ENCODE results near the gene ZC3HAV1.
"Not testable (repeated sequence)": the region's sequence is repeated elsewhere in the genome, so short reads cannot be mapped to it uniquely, and the experiment has no call there.

The ZC3HAV1 gene

DNA sequence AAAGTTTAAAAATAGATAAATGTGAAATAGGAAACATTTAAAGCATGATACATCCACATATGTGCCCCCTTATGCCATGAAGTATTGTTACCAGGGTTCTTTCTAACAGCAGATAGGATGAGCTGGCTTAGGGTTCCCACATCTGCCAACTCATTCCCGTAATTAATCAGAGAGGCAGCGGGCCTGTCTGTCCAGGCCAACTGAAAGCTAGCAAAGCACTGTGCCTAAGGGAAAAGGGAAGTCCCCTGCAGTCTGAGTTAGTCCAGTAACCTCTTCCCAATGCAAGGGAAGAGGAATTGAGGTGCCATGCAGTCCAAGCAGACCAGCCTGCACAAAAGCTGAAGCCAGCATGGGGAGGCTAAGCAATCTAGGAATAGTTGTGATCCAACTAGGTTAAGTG is 55.4 kb downstream of the ZC3HAV1 start:
- no peak for DNase-seq (ENCODE audit: low read depth in 2 of 2)

DNA sequence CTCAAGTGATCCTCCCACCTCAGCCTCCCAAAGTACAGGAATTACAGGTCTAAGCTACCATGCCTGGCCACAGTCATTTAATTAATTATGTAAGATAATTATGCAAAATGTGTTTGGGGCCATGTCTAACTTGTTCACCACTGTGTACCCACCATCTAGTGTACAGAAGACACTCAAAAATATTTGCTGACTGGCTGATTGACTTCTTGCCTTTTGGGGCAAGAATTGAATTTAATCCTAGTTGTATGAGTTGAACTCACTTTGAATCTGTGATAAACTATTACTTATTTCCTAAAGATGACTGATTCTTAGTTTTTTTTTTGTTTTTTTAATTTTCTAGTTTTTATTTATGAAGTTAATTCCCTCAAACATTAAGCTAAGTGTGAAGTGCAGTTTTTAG is 57.9 kb downstream of the ZC3HAV1 start:
- DNase-seq (ENCODE audit: low read depth in 2 of 2), result no peak

DNA sequence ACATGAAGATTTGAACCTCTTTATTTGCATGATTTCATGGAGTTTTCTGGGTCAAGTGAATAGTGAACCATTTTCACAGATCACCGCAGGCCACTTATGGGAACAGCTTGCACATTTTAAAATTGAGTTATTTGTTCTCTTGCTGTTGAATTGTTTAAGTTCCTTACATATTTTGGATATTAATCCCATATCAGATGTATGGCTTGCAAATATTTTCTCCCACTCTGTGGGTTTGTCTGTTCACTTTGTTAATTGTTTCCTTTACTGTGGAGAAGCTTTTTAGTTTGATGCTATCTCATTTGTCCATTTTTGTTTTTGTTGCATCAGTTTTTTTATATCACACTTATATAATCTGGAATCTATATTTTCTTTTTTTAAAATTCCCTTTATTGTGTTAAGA is 59.6 kb downstream of the ZC3HAV1 start:
- peak; percentile 26 to 33 for DNase-seq (ENCODE audit: low read depth in 2 of 2)

DNA sequence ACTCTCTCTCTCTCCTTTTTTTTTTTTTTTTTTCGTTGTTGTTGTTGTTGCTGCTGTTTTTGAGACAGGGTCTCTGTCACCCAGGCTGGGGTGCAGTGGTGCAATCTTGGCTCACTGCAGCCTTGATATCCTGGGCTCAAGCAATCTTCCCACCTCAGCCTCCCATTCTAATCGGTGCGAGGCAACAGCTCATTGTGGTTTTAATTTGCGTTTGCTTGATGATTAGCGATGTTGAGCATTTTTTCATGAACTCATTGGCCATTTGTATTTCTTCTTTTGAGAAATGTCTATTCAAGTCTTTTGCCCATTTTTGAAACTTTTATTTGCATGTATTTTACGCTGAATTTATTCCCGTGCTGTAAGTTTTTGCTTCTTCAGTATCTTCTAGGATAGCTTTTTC is 60.4 kb downstream of the ZC3HAV1 start:
- DNase-seq (ENCODE audit: low read depth in 2 of 2), result no peak

DNA sequence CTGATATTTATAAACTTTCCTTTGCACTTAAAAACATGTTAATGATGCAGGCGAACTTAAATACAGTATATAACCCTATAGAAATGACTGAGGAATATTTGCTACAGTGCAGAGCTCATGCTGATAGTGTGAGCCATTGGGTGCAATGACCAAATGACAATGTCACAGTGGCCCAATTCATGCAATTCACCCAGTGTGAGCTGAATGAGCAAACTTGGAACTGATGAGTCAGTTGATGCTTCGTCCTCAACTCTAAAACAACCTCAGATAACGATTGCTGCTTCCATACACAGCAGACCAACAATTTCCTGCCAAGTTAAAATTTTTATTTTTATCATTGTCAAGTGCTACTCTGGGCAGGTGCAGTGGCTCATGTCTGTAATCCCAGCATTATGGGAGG is 61.5 kb downstream of the ZC3HAV1 start:
- no peak for DNase-seq (ENCODE audit: low read depth in 2 of 2)

DNA sequence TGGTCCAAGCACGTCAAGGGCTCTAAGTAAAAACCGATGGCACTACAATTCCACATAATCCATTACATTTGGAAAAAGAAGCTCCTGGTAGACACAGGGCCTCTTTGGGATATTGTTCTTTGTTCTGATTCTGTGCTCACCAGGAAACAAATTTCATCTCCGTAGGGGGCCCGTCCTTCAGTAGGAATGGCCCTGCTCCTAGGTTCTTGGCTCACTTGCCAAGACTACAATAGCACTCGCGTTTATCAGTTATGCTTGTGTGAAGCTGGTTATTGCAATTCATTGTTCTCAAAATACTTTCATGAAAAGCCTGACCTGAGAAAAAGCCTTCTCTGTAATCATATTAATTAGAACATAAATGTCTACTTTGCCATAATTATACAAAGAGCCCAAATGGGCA is 63.4 kb downstream of the ZC3HAV1 start:
- no peak for DNase-seq (ENCODE audit: low read depth in 2 of 2)

DNA sequence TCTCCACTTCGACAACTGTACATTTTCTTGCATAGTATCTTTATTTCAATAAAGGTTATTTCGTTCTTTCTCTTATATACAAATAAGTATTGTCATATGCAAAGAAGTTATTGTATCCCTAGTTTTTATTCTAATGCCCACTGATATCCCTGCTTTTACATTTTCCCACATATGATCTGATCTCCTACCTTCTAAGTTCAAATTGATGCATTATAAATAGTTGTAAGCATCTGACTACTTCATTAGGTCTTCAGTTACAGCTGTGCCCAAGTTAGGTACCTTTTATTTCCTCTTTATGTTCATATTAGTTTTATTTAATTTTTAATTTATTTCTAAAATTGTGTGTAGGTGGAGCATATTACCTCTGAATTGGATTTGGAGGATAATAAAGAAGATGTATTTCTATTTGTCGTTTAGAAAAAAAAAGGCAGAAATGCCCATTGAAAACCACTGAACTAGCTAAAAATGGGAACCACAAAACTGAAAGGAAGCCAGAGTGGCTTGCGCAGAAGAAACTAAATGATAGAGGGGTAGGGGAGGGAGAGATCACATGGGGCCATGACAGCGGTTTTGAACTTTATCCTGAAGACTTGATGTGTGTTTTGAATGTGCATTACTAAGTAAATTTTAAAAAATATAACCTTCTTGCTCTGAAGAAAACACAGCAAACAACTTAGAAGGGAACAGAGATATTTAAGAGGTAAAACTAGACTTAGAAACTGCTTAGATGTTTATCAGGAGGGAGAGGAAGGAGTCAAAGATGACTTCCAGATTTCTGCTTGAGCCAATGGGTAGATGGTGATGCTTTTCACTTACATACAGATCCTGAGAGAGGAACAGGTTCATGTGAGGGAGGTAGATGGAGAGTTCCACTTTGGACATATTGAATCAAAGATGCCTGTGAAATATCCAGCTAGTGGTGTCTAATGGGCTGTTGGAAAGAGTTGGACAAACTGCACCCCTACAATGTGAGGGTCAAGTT is 64.4 kb downstream of the ZC3HAV1 start:
- DNase-seq (ENCODE audit: low read depth in 2 of 2), result no peak

DNA sequence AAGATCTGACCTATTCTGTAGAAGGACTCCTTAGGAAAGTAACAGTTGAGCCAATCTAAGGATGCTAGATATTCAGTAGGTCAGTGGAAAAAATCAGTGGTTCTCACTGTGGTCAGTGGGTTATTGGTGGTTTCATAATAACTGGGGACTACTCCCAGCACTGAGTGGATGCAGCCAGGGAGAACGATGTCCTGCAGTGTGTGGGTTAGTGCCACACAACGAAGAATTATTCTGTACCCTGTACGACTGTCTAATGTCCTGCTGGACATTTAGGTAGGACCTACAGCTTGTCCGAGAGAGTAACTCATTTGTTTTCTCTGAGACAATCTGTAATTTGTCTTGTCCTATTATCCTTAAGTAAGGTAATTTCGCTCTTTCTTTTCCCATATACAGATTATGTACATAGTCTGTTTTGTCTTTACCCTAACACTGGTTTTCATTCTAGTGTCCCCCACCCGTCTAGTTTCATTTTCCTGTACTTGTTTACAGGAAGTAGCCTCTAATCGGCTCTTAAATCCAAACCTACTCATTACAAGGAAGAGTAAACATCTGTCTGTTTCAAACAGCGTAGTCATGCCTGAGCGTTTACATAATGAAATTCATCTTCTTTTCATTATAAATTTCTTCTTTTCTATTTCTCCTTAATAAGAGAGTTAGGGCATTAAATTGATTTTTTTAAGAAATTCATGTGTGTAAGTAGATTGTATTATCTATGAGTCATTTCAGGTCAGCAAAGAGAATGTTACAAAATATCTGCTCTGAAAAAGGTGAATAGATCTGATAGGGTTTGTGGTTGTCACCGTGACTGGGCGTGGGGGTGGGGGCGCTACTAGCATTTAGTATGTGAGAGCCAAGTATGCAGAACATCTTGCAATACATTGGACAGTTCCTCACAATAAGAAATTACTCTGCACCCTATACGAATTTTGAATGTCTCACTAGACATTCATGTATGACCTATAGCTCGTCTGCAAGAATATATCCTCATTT is 65.4 kb downstream of the ZC3HAV1 start:
- DNase-seq (ENCODE audit: low read depth in 2 of 2), result no peak

DNA sequence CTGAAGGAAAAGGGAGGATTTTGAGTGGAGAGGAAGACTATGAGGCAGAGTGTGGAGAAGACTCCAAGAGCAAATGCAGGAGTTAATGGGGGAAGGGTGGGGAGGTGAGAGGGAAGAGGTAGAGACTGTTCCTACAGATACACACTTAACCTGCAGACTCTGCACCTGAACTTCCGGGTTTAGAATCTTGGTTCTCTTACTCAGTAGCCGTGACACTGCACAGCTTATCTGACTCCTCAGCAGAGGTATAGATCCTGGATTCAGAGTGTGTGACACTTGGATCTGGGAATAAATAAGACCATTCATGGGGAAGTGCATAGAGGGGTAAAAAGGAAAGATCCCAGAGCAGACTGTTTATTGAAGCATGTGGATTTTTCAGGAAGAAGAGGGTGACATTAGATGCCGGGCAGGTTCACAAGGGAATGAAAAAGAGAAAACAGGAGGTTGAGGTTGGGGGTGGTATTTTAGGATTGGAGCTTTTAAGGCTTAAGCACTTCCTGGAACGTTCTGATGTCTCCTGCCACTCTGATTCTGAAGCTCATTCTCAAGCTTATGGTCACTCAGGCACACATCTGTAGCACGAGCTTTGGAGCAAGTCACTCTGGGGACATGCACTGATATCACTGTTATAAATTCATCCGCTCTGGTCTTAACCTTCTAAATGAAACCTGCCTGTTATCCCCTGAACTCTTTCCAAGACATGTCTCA is 68.0 kb downstream of the ZC3HAV1 start:
- DNase-seq (ENCODE audit: low read depth in 2 of 2), result no peak

DNA sequence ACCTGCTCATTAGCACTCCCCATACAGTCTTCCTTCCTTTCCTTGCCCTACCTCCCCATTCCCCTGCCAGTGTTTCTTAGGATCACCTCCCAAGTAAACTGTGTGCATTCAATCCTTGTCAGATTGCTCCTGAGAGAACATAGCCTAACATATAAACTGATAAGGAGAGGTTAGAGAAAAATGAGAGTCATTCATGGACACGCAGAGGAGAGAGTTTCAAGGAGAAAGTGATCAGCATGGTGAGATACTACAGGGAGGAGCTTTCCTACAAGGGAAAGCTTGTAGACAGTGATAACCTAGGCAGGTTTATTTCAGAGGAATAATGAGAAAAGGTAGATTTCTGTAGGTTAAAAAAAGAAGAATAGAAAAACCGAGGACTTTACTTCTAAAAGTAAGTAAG is 70.8 kb downstream of the ZC3HAV1 start:
- DNase-seq (ENCODE audit: low read depth in 2 of 2), result no peak

DNA sequence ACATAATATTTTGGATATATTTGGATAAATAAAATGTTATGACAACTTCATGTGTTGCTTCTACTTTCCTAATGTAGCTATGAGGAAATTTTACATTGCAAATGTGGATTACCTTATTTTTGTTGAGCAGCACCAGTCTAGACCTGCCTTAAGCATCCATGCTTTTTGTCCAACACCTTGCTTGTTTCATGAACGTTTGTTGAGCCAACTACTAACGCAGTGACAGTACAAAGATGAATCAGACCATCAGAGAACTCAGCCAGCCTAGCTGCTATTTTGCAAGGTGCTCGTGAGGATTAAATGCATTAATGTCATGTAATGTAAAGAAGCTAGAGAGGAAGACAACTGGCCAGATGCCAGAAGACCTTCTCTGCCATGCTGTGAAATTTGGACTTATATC is 72.6 kb downstream of the ZC3HAV1 start:
- no peak for DNase-seq (ENCODE audit: low read depth in 2 of 2)

DNA sequence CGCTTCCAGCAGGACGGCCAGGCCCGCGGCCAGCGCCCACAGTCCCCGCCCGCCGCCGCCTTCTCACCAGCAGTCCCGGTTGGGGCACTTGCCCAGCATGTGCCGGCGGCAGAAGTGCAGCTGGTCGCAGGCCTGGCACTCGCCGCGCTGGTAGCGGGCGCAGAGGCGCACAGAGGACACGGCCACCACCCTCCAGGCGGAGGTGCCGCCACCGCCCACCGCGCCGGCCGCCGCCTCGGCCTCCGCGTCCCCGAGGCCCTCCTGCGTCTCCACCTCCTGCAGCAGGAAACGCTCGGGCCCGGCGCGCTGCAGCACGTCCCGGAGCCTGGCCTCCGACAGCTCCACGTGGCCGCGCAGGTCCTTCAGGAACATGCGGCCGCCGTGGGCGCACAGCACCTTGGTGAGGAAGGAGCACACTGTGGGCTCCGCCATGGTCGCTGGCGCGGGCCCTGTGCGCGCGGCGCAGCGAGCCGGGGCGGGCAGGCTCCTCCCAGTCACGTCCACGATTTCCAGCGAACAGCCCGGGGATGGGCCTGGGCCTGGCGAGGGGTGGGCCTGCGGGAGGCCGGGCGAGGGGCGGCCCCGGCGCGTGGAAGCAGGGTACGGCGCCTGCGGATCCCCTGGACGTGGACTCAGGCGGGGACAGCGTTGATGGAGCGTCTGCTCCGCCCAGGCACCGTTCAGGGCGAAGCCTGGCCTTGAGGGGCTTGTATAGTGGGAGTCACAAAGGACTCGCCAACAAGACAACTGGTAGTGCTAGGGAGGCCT is 73.8 kb downstream of the ZC3HAV1 start, which contains the start of gene ZC3HAV1L:
TSS of gene ZC3HAV1L (minus strand) at position 457 of the 768 bp plus-strand sequence. CDS start at position 432, 25 bp downstream.
- peak; percentile 47 to 60 for DNase-seq (ENCODE audit: low read depth in 2 of 2)

DNA sequence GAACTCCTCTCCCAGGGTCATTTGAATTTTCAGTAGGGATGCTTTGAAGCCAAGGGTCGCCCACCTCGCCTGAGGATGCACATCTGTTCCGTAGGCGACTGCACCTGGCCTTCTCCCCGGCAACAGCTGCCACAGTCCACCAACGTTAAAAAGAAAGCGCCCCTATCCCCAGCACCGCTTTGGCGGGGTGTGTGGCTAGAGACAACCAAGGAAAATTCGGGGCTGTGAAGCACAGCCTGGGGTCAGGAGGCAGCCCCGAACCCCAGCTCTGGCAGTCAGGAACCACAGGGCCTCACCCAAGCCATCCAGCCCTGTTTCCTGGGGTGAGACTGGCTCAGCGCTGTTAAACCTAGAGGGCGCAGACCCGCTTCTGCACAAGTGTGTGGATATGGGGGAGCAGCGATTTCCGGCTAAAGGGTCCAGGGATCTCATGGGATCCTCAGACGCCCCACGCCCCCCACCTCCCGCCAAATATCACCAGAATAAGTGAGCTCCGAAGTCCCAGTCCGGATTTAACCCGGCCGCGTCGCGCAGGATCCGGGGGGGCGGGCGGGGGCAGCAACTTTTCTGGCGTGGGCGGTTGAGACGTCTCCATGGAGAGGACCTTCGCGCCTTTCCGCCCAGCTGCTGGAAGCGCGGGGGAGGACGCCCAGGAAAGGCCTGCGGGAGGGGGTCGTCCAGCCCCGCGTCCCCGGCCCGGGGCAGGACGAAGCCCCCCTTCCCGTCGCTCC is 74.5 kb downstream of the ZC3HAV1 start:
- no peak for DNase-seq (ENCODE audit: low read depth in 2 of 2)

DNA sequence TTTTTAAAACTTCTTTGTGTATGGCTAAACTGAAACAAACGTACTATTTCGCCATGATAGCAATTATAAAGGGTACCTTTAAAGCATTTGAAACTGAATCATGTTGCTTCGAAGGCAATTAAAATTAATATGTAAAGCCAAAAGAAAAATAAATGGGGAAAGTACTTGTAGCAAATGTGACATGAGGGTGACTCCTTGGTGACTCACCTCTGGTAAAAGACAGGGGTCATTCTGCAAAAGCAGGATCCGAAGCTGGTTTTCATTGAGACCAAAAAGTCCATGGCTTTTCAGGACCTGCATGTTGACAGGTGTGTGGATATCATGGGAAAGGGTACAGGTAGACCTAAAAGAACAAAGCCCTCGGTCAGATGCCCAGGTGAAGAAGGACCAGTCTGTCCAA is 75.2 kb downstream of the ZC3HAV1 start:
- no peak for DNase-seq (ENCODE audit: low read depth in 2 of 2)

DNA sequence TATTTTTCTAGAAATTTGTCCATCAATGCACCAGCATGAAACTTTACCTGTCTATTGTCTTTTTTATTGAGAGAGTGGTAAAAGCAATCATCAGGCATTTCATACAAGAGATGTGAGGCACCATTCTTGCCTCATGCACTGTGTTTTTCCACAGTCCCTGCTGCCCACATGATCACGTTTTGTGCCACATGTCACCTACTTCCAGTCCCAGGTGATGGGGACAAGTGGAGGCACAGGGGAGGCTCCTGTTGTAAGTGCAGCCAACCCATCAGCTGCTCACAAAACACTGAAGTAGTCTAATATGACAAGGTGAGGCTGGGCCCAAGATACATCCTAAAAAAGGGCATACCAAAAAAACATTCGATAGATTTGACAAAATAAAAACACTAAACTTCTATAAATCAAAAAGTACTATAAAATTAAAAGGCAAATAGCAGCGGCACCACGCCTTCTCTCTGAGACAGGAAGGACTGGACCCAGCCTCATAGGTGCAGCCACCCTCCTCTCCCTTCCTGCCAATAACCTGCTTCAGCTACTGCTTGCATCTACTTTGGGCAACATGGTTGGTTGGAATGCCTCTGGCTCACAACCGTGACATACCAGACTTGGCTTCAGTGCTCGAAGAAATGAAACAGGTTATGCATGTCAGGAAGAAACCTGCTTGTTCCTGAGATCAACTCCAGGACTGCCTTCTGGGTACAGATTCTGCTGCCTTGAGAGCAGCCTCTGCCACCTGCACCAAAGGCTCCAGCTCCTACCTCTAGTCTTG is 76.0 kb downstream of the ZC3HAV1 start:
- DNase-seq (ENCODE audit: low read depth in 2 of 2), result no peak

DNA sequence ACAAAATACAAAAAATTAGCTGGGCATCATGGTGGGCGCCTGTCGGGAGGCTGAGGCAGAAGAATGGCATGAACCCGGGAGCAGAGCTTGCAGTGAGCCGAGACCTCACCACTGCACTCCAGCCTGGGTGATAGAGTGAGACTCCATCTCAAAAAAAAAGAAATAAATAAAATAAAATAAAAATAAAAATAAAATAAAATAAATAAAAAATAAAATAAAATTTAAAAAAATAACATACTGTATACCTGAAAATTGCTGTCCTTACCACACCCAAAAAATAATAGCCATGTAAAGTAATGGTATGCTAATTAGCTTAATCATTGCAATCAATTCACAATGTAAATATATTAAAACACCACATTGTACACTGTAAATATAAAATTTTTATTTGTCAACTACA is 77.0 kb downstream of the ZC3HAV1 start:
- no peak for DNase-seq (ENCODE audit: low read depth in 2 of 2)

DNA sequence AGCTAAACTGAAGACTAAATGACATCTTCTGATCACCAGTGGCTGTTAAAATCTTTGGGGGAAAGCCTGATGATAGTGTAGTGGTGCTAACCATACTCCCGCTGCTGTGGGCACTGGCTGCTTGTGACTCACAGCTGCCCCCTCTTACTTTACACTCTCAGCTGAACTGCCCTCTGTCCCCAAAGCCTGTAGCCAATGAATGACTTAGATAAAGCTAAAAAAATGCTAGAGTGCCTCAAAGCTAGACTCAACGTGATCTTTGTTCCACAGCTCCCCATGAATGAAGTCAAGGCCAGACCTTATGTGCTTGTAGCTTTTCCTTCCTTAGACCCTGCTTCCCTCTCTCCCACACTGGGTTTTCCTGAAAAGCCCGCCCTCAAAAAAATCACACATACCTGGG is 80.2 kb downstream of the ZC3HAV1 start:
- DNase-seq (ENCODE audit: low read depth in 2 of 2), result no peak

DNA sequence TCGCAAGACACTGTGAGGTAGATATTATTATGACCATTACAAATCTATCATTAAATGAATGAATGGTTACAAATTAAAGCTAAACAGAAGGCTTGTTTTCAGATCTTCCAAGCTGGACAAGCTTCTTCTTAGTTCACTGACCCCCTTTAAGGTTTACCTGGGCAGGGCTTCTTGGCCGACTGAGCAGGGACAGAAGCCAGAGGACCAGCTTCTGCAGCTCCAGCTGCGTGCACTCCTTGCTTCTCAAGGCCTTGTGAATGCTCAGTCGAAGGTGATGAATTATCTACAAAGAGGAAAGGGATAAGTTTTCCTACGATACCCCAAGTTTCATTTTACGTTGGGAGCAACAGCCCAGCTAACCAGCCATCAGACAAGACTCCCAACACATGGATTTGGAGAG is 83.0 kb downstream of the ZC3HAV1 start:
- no peak for DNase-seq (ENCODE audit: low read depth in 2 of 2)

DNA sequence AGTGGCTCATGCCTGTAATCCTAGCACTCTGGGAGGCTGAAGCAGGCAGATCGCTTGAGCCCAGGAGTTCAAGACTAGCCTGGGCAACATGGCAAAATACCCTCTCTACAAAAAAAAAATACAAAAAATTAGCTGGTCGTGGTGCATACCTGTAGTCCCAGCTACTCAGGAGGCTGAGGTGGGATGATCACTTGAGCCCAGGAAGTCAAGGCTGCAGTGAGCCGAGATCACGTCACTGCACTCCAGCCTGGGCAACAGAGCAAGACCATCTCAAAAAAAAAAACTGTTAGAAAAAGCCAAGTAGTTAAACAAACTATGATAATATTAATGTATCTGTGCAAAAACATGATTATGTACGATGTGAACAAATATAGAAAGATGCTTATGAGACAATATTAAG is 83.7 kb downstream of the ZC3HAV1 start:
- DNase-seq (ENCODE audit: low read depth in 2 of 2), result not testable (repeated sequence)
